ENCODE measurements around the gene RNF145.
A peak's percentile ranks its signal among the peaks of the same experiment; 100 is the strongest.

RNF145 gene

DNA sequence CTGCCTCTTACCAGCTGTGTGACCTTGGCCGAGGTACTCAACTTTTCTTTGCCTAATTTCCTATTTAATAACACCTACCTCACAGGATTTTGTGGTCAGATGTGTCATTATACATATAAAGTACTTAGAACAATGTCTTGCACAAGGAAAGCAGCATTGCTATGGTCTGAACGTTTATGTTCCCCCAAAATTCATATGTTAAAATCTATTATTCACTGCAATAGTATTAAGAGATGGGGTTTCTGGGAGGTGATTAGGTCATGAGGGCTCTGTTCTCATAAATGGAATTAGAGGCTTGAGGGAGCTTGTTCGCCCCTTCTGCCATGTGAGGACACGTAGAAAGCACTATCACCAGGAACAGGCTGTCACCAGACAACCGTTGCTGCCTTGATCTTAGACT is 10.9 kb upstream of the RNF145 start:
- no peak for DNase-seq (ENCODE audit: low spot score)

- DNase-seq (ENCODE audit: low spot score) = no peak
Measured at GRCh38 chr5:159218595-159219023, 9.3 kb upstream of the RNF145 start.

DNA sequence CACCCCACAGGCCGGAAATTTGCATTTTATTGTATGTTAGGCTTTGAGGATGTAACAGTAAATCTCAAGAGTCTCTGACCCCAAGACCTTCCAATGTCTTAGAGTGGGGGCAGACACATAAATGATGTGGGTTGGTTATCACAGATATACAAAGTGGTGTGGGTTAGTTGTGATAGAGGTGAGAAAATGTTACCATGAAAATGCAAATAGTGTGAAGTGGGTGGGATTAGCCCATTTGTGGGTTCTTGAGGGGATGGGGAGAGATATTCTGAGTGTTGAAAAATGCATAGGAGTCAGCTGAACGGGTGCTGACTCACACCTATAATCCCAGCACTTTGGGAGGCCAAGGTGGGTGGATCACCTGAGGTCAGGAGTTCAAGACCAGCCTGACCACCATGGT is 7.9 kb upstream of the RNF145 start:
- DNase-seq (ENCODE audit: low spot score) = no peak

- no peak for DNase-seq (ENCODE audit: low spot score)
Measured at GRCh38 chr5:159216454-159216853, 7.1 kb upstream of the RNF145 start.

- DNase-seq (ENCODE audit: low spot score) = no peak
Measured at GRCh38 chr5:159215886-159216285, 6.5 kb upstream of the RNF145 start.

DNA sequence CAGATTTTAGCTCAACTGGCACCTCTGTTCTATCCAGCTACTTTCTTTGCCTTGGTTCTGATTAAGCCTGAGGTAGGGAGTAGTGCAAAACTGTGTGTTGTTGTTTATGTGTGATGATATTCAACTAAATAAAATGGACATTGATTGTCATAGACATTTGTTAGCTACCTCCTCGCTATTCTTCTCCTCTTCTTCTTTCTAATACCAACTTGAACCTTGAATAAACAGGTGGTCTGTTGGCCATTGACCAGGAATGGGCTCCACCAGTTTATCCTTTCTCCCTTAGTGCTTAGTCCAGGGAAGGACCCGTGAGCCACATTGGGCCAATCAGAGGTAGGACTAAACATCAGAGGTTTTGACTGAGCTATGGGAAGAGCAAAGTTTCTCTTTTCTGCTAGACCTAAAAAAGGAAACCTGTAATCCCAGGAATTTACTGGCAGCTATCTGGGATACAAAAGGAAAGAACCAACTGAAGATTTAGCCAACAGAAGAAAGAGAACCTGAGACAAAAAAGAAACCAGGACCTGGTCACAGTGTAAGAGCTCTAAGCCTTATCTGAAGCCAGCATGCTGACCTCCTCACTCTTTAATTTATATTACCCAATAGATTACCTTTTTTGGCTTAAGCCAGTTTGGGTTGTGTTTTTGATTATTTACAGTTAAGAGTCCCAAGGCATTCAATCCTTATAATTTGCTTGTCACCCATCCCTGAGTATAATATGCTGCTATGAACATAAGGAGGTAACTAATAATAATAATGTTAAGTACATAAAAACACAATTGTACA is 5.3 kb upstream of the RNF145 start:
- DNase-seq (ENCODE audit: low spot score) = no peak

DNA sequence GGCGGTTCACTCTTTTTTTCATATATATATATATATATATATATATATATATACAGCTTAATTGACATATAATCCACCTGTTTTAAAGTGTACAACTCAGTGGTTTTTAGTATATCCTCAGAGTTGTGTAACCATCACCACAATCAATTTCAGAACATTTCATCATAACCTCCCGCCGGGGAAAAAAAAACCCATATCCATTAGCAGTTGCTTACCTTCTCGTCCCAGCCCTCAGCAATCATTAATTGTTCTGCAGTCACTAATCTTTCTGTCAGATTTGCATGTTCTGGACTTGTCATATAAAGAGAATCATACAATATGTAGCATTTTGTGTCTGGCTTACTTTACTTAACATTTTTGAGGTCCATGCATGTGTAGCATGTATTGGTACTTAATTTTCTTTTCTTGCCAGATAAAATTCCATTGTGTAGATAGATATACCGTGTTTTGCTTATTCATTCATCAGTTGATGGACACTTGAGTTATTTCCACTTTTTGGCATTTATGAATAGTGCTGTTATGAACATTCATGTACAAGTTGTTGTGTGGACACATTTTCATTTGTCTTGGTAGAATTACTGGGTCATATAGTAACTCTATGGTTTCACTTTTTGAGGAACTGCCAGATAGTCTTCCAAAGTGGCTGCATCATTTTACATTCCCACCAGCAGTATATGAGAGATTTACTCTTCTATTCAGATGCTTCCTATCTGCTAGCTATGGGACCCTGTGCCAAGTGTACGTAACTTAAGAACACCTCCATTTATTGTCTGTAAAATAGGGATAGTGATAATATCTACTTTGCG is 3.5 kb upstream of the RNF145 start:
- no peak for DNase-seq (ENCODE audit: low spot score)

- peak; percentile 81 for DNase-seq (ENCODE audit: low spot score)
Measured at GRCh38 chr5:159211729-159212174, 2.4 kb upstream of the RNF145 start.

- no peak for DNase-seq (ENCODE audit: low spot score)
Measured at GRCh38 chr5:159210846-159211245, 1.5 kb upstream of the RNF145 start.

GRCh38 chr5:159210210-159210661 is 883 bp upstream of the RNF145 start:
- no peak for DNase-seq (ENCODE audit: low spot score)

DNA sequence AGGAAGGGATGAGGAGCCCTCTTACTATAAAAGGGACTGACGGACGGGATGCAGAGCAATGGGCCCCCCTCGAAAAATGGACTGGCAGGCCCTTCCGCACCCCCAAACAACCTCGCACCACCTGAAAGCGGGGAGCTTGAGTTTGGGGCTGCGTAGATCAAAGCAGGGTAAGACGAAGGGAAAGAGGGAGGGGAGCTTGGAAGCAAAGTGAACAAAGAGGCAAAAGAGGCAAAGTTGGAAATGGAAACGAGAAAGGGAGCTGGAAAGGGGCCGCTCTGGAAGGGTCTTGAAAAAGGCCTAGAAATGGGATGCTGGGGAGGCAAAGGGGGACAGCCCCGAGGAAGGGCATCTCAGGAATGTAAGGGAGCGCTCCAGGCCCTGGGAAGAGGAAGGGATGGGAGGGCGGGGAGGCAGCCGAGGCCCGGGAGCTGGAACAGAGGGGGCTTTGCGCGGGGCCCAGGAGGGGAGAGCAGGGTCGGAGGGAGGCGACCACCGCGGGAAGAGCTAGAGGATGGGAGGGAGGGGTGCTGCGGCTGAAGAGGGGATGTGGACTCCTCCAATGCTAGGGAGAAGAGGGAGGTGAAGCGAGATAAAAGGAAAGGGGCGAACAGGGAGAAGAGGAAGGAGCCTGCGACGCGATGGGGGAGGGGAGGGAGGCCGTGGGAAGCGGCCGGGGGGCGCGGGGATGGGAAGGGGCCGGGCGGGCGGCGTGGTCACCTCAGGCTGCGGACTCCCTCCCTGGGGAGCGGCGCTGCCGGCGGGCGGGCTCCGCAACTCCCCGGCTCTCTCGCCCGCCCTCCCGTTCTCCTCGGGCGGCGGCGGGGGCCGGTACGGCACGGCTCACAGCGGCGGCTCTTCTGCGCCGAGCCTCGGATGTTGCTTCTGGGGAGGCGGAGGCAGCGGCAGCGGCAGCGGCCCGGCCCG is 577 bp downstream of the RNF145 start:
- DNase-seq (ENCODE audit: low spot score) = peak; percentile 46

DNA sequence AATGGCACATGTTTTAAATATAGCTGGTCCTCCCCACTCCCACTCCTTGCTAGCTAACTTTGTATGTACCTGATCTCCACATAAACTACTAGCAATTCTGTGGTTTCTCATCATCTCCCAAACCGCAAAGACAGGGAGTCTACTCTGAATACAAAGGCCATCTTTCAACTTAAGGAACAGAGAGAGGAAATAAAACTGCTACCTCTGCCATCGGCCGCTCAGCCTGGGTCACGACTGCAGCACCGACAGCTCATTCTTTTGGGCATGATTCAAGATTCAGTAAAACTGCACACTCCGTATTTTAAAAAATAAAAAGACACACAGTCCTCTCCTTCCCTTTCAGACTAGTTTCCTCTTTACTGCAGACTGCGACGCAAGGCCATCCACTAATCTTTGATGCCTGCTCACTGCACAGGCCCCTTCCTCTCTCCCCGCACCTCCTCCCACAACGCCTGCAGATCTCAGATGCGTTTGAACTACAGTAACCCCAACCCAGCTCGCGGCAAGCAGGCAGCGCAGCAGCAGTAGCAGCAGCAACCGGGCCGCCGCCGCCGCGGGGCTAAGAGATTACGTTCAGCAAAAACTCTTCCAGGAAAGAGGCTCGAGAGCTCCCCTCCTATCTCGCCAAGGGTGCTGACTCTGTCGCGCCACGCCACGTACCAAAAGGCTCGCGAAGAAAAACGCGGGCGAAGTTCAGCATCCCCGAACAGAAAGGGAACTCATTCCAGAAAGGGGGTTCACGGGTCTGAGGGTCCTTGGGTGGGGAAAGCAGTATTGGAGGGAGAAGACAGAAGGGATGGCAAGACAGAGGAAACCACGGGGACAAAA is 1.5 kb downstream of the RNF145 start:
- peak; percentile 88 for DNase-seq (ENCODE audit: low spot score)

DNA sequence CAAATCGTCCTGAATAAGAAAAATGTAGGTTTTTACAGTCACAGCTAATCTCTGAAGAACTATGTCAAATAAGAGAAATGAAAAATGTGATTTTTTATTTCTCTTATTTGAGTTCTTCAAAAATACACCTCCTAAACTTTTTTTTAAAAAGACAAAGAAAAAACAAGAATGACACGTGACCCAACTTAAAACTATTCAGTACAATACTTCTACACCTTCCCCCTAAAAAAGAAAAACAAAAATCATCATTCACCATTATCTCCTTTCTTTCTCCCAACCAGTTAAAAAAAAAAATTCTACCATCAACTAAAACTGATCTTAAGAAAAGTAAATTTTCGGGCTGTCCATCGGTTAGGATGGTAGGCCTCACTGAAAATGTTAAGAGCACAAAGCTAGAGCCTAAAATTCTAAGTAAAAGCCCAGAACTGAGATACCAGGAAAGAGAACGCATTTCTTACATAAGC is 2.1 kb downstream of the RNF145 start:
- DNase-seq (ENCODE audit: low spot score) = no peak

DNA sequence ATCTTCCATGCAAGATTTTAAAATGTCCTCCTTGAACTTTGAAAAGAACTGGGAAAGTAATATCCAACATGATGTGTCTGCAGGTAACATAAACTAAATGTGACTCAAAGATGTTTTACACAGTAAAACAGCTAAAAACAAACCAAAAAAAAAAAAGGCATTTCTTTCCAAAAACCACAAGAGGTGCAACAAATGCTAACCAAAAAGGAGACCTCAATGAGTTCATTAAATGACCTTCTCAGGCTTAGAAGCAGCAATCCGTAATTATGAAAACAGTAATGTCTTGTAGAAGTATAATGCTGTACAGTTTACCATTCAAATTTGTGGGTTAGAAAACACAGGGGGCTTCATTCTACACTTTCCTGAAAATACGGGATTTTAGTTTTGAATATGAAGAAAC is 2.5 kb downstream of the RNF145 start:
- no peak for DNase-seq (ENCODE audit: low spot score)

GRCh38 chr5:159206368-159206767 is 3.0 kb downstream of the RNF145 start:
- DNase-seq (ENCODE audit: low spot score) = no peak

DNA sequence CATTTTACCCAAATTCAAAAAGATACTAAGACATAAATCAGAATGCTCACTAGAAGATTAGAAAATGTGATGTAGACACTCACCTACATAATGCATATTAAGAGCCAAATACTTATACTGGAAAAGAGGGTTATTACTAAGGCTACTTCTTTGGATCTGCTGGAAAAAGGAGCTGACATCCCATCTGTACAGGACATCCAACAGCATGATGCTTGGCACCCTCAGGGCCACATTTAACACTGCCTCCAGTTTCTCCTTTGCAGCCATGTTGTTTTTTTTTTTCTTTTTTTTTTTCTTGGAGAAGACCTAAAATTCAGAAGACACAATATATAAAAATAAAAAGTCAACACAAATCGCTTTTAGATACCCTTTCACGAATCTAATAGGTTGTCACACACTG is 6.0 kb downstream of the RNF145 start:
- DNase-seq (ENCODE audit: low spot score) = no peak

- no peak for DNase-seq (ENCODE audit: low spot score)
Measured at GRCh38 chr5:159202151-159202550, 7.2 kb downstream of the RNF145 start.

GRCh38 chr5:159199780-159200179 is 9.6 kb downstream of the RNF145 start:
- DNase-seq (ENCODE audit: low spot score) = no peak

GRCh38 chr5:159199225-159199624 is 10.1 kb downstream of the RNF145 start:
- no peak for DNase-seq (ENCODE audit: low spot score)

Measured in SK-N-DZ (cell line).